ENCODE data around the gene NMT1.

GRCh38 chr17:45060797-45061605, at the start of gene NMT1:
- TF ChIP-seq CTCF (IDR thresholded peaks at IDR 0.05) = no peak
- TF ChIP-seq EP300 (IDR thresholded peaks at IDR 0.05) = no peak
- TF ChIP-seq POLR2AphosphoS5 (IDR thresholded peaks at IDR 0.05) = peak; percentile 86 to 98

All from esophagus muscularis mucosa (tissue), 4 donors.